Adrenal gland (tissue), 5 donors: Measurements from ENCODE around the gene RHPN2.

Source experiments
- POLR2A ChIP-seq, 2 donors: fragments of 450-650 bp; IDR thresholded peaks; one replicate each; pipeline ENCODE4 v1.6.1; 2017; ENCODE audit warnings: antibody characterized with exemption in 2 of 2, mild to moderate bottlenecking in 2 of 2, moderate library complexity in 1 of 2
- TF ChIP-seq, protein P1 (sequence below), 6 experiments: fragments of 450-650 bp in 4 of 6; fragments of 200-600 bp in 2 of 6; sonication (generic) in 1 of 6; IDR thresholded peaks; 1 replicate in 5 of 6; 2 replicates in 1 of 6; pipeline versions ENCODE4 v1.5.1 to v1.8.0; 2016 to 2021; ENCODE audit warnings: antibody characterized with exemption in 6 of 6, mild to moderate bottlenecking in 2 of 6, moderate library complexity in 1 of 6
- donor health status: DM: no; HTN: no; CAD: no.

DNA sequence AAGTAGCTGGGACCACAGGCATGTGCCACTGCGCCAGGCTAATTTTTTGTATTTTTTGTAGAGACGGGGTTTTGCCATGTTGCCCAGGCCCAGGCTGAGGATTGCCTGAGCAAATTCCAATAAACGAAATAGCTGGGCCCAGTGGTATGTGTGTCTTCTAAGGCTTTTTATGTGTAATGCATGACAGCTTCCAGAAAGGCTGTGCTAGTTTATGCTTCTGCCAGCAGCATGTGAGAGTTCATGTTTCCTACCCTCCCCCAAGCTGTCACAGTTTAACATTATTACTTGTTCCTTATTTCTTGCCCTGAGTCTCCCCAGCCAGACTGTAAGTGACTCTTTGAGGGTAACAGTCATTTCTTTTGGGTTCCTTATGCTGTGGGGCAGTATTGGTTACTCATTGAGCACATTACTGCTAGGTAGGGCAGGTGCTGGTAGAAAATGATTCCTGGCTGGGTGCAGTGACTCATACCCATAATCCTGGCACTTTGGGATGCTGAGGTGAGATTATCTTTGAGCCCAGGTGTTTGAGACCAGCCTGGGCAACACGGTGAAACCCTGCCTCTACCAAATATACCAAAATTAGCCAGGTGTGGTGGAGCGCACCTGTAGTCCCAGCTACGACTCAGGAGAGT, 29.9 kb upstream of the RHPN2 start:
- TF ChIP-seq, protein P1, sequence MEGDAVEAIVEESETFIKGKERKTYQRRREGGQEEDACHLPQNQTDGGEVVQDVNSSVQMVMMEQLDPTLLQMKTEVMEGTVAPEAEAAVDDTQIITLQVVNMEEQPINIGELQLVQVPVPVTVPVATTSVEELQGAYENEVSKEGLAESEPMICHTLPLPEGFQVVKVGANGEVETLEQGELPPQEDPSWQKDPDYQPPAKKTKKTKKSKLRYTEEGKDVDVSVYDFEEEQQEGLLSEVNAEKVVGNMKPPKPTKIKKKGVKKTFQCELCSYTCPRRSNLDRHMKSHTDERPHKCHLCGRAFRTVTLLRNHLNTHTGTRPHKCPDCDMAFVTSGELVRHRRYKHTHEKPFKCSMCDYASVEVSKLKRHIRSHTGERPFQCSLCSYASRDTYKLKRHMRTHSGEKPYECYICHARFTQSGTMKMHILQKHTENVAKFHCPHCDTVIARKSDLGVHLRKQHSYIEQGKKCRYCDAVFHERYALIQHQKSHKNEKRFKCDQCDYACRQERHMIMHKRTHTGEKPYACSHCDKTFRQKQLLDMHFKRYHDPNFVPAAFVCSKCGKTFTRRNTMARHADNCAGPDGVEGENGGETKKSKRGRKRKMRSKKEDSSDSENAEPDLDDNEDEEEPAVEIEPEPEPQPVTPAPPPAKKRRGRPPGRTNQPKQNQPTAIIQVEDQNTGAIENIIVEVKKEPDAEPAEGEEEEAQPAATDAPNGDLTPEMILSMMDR (IDR thresholded peaks at IDR 0.05): no peak
- no peak for TF ChIP-seq POLR2A (IDR thresholded peaks at IDR 0.05)
